IPS-15b (cell line): Measurements from ENCODE around the gene ARFGAP1.

Experiments
- H3K27me3 ChIP-seq: one replicate; pipeline ENCODE4 v1.6.1; 2013; ENCODE audit warnings: low read length; ENCODE audit not compliant: control insufficient read depth, insufficient read depth
- H3K36me3 ChIP-seq: one replicate; pipeline ENCODE4 v1.6.1; 2013; ENCODE audit warnings: low read length; ENCODE audit not compliant: control insufficient read depth, insufficient read depth
- H3K4me1 ChIP-seq: one replicate; pipeline ENCODE4 v1.6.1; 2013; ENCODE audit warnings: mild to moderate bottlenecking, low read length; ENCODE audit not compliant: control insufficient read depth, insufficient read depth
- H3K4me3 ChIP-seq: one replicate; pipeline ENCODE4 v1.5.1; 2013; ENCODE audit warnings: low read depth, low read length
- H3K9ac ChIP-seq: one replicate; pipeline ENCODE4 v1.6.1; 2013; ENCODE audit warnings: low read depth, mild to moderate bottlenecking, low read length
- H3K9me3 ChIP-seq: one replicate; pipeline ENCODE4 v1.6.1; 2013; ENCODE audit warnings: mild to moderate bottlenecking, low read length; ENCODE audit not compliant: control insufficient read depth, insufficient read depth

ARFGAP1 gene

GRCh38 chr20:63254606-63255384 is 17.8 kb upstream of the ARFGAP1 start:
- Histone ChIP-seq H3K4me3 (peak overlapping the region; percentile 52), H3K9ac (no peak overlapping the region), H3K4me1 (peaks cover 9% of the 10 kb centered on the region), H3K9me3 (no peaks in the 10 kb centered on the region), H3K27me3 (peaks cover 11% of the 10 kb centered on the region), H3K36me3 (no peaks in the 10 kb centered on the region)

GRCh38 chr20:63255931-63256704 is 16.5 kb upstream of the ARFGAP1 start:
- no peaks in the 10 kb centered on the region for H3K36me3 ChIP-seq
- H3K4me3 ChIP-seq, result no peak overlapping the region
- peaks cover 11% of the 10 kb centered on the region for H3K27me3 ChIP-seq
- peaks cover 9% of the 10 kb centered on the region for H3K4me1 ChIP-seq
- H3K9me3 ChIP-seq, result no peaks in the 10 kb centered on the region
- no peak overlapping the region for H3K9ac ChIP-seq

DNA sequence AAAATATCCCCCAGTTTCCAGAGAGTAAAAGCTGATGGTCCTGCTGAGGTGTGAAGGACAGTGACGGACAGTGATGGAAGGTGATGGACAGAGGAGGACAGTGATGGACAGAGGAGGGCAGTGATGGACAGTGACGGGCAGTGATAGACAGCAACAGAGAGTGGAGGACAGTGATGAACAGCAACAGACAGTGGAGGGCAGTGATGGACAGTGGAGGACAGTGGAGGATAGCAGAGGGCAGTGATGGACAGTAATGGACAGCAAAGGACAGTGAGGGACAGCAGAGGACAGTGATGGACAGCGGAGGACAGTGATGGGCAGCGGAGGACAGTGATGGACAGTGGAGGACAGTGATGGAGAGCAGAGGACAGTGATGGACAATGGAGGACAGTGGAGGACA is 15.7 kb upstream of the ARFGAP1 start:
- no peaks in the 10 kb centered on the region for H3K36me3 ChIP-seq
- no peak overlapping the region for H3K9ac ChIP-seq
- H3K27me3 ChIP-seq, result peaks cover 11% of the 10 kb centered on the region
- H3K4me1 ChIP-seq, result peaks cover 9% of the 10 kb centered on the region
- no peak overlapping the region for H3K4me3 ChIP-seq
- no peaks in the 10 kb centered on the region for H3K9me3 ChIP-seq

GRCh38 chr20:63257629-63258028 is 15.0 kb upstream of the ARFGAP1 start:
- no peak overlapping the region for H3K4me3 ChIP-seq
- no peaks in the 10 kb centered on the region for H3K9me3 ChIP-seq
- H3K9ac ChIP-seq, result no peak overlapping the region
- peaks cover 9% of the 10 kb centered on the region for H3K4me1 ChIP-seq
- no peaks in the 10 kb centered on the region for H3K36me3 ChIP-seq
- H3K27me3 ChIP-seq, result peaks cover 8% of the 10 kb centered on the region

DNA sequence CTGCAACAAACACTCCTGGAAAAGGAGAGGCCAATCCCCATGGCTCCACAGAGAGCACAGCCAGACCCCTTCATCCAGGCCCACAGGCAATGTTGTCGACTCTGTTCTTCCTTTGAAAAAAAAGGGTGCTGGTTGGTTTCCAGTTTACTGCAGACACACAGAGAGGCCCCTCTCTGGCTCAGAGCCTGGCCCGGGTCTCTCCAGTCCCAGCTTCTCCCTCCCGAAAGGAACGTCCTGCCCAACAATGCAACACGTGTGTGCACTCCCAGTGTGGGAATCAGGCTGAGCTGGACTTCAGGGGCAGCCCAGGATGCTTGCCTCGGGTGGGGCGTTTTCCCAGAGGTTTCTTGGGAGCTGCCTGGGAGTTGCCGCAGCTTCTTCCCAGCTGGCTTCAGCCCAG is 13.8 kb upstream of the ARFGAP1 start:
- no peak overlapping the region for H3K9ac ChIP-seq
- no peak overlapping the region for H3K4me3 ChIP-seq
- peaks cover 3% of the 10 kb centered on the region for H3K27me3 ChIP-seq
- no peaks in the 10 kb centered on the region for H3K36me3 ChIP-seq
- peaks cover 6% of the 10 kb centered on the region for H3K4me1 ChIP-seq
- H3K9me3 ChIP-seq, result no peaks in the 10 kb centered on the region

DNA sequence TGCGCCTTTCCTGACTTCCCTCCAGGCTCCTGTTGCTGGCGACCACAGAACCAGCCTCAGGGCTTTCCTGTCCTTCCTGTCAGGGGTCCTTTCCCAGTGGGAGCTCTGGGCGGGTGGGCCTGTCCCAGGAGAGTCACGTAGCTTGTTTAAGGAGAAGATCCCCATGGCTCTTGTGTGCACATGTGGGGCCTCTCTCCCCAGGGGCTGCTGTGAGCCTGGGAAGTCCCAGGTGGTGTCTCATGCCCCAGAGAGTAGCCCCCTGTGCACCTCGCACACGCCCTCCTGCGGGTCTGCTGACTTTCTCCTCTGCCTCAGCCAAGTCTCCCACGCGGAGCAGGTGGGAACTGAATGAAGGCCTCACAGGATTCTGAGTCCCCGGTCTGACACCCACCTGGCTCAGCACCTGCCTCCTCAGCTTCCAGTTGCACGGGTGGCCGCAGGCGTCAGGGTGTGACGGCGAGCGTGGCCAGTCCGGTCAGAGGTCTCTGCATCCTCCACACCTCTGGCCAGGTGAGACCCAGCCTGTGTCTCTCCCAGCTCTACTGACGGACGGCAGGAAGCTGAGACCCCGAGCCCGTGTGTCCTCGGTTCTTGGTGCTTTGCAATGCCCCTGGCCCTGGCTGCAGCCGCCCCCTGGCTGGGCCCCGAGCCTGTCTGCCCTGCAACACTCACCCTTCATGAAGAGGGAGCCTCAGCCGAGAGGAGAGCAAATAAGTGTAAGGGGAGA is 12.7 kb upstream of the ARFGAP1 start:
- peaks cover 2% of the 10 kb centered on the region for H3K27me3 ChIP-seq
- H3K9me3 ChIP-seq, result no peaks in the 10 kb centered on the region
- no peaks in the 10 kb centered on the region for H3K36me3 ChIP-seq
- H3K9ac ChIP-seq, result no peak overlapping the region
- no peak overlapping the region for H3K4me3 ChIP-seq
- peaks cover 6% of the 10 kb centered on the region for H3K4me1 ChIP-seq

GRCh38 chr20:63260521-63260920 is 12.1 kb upstream of the ARFGAP1 start:
- no peak overlapping the region for H3K9ac ChIP-seq
- peaks cover 3% of the 10 kb centered on the region for H3K4me1 ChIP-seq
- H3K9me3 ChIP-seq, result no peaks in the 10 kb centered on the region
- no peaks in the 10 kb centered on the region for H3K27me3 ChIP-seq
- no peak overlapping the region for H3K4me3 ChIP-seq
- no peaks in the 10 kb centered on the region for H3K36me3 ChIP-seq

GRCh38 chr20:63261060-63261794 is 11.4 kb upstream of the ARFGAP1 start:
- H3K36me3 ChIP-seq, result no peaks in the 10 kb centered on the region
- no peaks in the 10 kb centered on the region for H3K4me1 ChIP-seq
- no peaks in the 10 kb centered on the region for H3K9me3 ChIP-seq
- no peak overlapping the region for H3K9ac ChIP-seq
- no peaks in the 10 kb centered on the region for H3K27me3 ChIP-seq
- no peak overlapping the region for H3K4me3 ChIP-seq

GRCh38 chr20:63261795-63262528 is 10.7 kb upstream of the ARFGAP1 start:
- H3K27me3 ChIP-seq, result no peaks in the 10 kb centered on the region
- no peaks in the 10 kb centered on the region for H3K9me3 ChIP-seq
- H3K9ac ChIP-seq, result no peak overlapping the region
- H3K36me3 ChIP-seq, result no peaks in the 10 kb centered on the region
- no peak overlapping the region for H3K4me3 ChIP-seq
- no peaks in the 10 kb centered on the region for H3K4me1 ChIP-seq

GRCh38 chr20:63262836-63263235 is 9.8 kb upstream of the ARFGAP1 start:
- Histone ChIP-seq H3K4me1 (no peaks in the 10 kb centered on the region), H3K27me3 (no peaks in the 10 kb centered on the region), H3K9ac (no peak overlapping the region), H3K4me3 (no peak overlapping the region), H3K36me3 (no peaks in the 10 kb centered on the region), H3K9me3 (no peaks in the 10 kb centered on the region)

- no peak overlapping the region for H3K4me3 ChIP-seq
- H3K27me3 ChIP-seq, result no peaks in the 10 kb centered on the region
- H3K4me1 ChIP-seq, result no peaks in the 10 kb centered on the region
- no peaks in the 10 kb centered on the region for H3K9me3 ChIP-seq
- H3K9ac ChIP-seq, result no peak overlapping the region
- H3K36me3 ChIP-seq, result no peaks in the 10 kb centered on the region
These were observed 8.6 kb upstream of the ARFGAP1 start for GRCh38 chr20:63264000-63264399.
